GM13976 (cell line): ENCODE results near the gene LIX1L.

Source experiments
- DNase-seq: peaks from one replicate; pipeline ENCODE4 v3.0.0; 2012; ENCODE audit warnings: low spot score
- in situ Hi-C: fragments of 300-500 bp; cut with MboI; formaldehyde crosslinking; loops from one replicate; pipeline ENCODE4 v1.12.0; 2022; ENCODE audit warnings: low sequenced_read_pairs, mixed read lengths, inconsistent platforms; ENCODE audit not compliant: unreplicated experiment
- TF ChIP-seq, protein P1 (sequence below): IDR thresholded peaks from 2 replicates; pipeline ENCODE4 v1.5.1; 2012; ENCODE audit warnings: borderline replicate concordance, mild to moderate bottlenecking; ENCODE audit not compliant: insufficient read depth; ENCODE audit errors: extremely low read depth, missing control alignments, control extremely low read depth

The LIX1L gene

DNA sequence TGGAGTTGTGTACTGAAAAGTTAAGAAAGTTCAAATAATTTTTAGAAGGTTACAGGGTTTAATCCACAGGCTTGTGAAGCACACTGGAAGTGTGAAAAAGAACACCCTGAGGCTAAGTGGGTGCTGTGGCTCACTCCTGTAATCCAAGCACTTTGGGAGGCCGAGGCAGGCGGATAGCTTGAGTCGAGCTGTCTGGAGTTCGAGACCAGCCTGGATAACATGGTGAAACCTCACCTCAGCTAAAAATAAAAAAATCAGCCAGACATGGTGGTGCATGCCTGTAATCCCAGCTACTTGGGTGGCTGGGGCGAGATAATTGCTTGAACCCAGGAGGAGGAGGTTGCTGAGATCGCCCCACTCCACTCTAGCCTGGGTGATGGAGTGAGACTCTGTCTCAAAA, 28.7 kb upstream of the LIX1L start:
- in situ Hi-C loops, result no loop called here
- TF ChIP-seq, protein P1, sequence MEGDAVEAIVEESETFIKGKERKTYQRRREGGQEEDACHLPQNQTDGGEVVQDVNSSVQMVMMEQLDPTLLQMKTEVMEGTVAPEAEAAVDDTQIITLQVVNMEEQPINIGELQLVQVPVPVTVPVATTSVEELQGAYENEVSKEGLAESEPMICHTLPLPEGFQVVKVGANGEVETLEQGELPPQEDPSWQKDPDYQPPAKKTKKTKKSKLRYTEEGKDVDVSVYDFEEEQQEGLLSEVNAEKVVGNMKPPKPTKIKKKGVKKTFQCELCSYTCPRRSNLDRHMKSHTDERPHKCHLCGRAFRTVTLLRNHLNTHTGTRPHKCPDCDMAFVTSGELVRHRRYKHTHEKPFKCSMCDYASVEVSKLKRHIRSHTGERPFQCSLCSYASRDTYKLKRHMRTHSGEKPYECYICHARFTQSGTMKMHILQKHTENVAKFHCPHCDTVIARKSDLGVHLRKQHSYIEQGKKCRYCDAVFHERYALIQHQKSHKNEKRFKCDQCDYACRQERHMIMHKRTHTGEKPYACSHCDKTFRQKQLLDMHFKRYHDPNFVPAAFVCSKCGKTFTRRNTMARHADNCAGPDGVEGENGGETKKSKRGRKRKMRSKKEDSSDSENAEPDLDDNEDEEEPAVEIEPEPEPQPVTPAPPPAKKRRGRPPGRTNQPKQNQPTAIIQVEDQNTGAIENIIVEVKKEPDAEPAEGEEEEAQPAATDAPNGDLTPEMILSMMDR, result no peak

DNA sequence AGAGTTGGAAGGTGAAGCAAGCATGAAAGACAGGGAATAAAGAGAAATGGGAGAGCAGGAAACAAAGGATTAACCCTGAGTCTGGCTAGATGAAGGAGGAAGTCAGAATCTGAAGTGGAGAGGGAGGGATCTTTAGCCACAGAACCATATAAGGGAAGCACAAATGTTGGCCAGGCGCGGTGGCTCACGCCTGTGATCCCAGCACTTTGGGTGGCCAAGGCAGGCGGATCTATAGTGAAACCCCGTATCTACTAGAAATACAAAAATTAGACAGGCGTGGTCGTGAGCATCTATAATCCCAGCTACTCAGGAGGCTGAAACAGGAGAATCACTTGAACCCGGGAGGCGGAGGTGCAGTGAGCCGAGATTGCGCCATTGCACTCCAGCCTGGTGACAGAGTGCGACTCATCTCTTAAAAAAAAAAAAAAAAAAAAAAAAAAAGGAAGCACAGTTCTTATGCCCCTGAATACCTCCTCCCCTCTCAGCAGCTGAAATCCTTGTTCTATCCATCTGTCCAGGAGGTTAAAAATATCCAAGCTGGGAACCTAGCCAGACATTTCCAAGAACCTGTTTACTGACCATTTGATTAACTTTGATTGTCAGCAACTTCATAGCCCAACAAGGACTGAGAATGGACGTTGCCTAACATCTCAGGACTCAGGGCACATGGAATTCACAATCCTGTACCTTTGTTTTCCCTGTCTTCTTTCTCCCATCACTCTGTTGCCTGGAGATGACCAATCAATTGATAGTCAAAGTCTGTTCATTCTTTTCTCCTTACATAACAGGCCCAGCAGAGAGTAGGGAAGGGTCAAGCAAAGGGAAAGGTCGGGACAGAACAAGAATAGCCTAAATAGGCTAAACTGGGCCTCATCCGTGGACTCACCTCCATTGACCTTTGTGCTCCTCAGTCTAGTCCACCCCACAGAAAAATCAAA, 28.0 kb upstream of the LIX1L start:
- in situ Hi-C loops, result no loop called here
- DNase-seq, result no peak
- TF ChIP-seq, protein P1, result no peak

More for the DNA sequence above, 28.7 kb upstream of the LIX1L start:
- no peak for DNase-seq

DNA sequence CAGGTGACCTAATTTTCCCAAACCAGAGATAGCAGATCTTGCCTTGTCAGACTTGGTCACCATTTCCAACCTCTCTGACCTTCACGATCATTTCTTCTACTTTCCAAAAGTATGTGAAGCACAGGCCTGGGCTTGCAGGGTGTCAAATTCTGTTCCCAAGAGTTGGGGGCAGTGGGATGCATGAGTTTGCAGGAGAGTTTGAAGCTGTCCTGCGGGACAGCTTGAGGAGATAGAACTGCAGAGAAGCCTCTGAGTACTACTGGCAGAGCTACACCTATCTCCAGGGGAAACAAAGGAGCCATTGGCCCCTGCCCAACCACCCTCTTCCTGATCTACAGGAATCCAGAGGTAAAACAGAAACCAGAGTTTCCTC, 27.3 kb upstream of the LIX1L start:
- TF ChIP-seq, protein P1, result no peak
- in situ Hi-C loops, result no loop called here
- no peak for DNase-seq

DNA sequence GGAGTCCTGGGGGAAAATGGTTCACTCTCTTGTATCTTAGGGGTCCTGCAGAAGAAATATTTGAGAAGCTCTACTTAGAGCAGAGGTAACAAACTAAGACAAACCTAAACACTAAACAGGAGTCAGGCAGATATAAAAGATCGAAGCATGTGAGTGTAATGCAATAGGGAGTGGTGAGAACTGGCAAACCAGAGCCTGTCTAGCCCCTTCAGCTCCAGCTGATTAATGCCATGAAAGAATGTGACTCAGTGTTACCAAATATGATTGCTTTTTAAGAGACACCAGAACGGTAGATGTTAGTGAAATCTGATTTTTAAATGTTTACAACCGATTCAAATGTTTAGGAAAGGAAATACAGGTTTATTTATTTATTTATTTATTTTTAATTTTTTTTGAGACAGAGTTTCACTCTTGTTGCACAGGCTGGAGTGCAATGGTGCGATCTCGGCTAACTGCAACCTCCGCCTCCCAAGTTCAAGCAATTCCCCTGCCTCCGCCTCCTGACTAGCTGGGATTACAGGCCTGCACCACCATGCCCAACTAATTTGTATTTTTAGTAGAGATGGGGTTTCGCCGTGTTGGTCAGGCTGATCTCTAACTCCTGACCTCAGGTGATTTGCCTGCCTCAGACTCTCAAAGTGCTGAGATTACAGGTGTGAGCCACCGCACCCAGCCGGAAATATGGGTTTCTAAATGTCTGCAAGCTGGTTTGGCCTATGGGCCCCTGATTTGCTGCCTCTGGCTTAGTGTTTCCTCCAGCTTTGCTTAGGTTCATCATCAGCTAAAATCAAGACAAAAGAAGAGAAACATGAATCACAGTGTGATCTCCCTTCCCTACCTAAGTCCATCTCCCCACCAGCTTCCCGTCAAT, 26.4 kb upstream of the LIX1L start:
- TF ChIP-seq, protein P1, result no peak
- DNase-seq, result no peak
- in situ Hi-C loops, result no loop called here

DNA sequence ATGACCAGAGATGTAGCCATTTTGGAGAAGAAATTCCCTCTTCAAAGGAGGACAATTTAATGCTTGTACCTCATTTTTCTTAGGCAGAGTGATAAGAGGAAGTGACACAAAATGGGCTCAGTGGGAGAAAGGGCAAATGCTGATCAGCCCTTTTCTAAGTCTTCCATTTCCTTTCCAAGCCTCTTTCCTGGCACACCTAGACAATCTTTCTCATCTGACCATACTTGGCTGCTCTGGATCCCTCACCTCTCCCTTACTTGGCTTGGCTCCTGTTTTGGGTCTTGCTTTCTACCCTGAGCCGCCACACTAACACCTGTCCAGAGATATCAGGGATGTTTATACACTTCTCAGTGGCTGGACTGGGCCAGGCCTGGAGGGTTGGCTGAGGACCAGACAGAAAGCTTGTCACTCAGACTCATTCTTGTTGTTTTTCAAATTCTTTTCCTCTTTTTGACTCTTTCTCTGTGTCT, 25.4 kb upstream of the LIX1L start:
- TF ChIP-seq, protein P1, result no peak
- DNase-seq, result no peak
- in situ Hi-C loops, result no loop called here

DNA sequence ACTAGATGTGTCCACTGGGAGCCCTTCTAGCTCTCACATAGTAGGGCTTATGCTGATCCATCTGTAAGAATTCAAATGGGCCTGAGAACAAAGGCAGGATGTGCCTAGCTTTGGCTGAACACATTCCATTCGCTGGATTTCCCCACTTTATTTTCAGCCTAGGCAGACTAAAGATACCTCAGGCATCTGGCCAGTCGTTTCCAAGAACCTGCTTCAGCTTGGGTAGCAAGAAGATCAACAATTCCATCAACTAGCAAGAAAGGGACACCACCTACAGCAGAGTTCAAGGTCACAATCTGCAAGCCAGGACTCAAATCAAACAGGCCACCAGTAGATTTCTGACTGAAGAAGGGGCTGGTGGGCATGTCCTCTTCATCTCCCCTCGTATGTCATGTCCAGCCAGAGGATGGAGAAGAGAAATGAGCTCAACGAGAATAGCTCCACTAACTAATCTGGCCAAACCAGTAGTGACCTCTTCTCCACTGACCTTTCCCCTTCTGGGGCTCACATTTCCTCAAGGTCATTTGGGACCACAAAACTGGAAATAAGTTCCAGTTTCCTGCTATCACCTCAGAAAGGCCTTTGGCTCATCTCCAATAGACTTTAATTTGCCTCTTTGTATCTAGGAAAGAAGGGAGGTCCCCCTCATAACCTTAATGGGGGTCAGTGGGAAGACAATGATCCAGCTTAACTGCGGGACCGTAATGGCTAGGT, 24.4 kb upstream of the LIX1L start:
- TF ChIP-seq, protein P1, result no peak

More for the DNA sequence above, 24.4 kb upstream of the LIX1L start:
- no peak for DNase-seq
- in situ Hi-C loops, result no loop called here
